C4-2B (cell line): Measurements from ENCODE around the gene CA10.

Source experiments
- ZFX ChIP-seq: fragments of 450-650 bp; IDR thresholded peaks from 2 replicates; pipeline ENCODE4 v1.6.1; 2017
- TF ChIP-seq, protein P1 (sequence below): fragments of 450-650 bp; conservative IDR thresholded peaks from 2 replicates; pipeline ENCODE4 v1.5.1; 2017; ENCODE audit warnings: mild to moderate bottlenecking

DNA sequence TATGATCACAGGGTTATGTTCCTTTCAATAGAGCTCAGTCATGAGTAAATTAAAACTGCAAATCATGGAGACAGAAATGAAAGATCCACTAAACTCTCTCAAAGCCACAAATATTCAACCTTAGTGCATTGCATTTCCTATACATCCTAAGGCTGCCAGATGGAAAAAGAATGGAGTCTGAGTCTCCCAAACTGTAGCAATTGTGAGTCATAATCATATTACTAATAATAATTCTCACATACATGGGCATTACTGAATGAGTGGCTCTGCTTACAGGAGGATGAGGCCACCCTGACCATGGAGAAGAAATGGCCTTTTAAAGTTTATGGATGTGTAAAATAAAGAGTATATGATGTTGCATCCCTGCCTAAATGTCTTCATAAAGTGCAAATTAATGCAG is 3.2 kb downstream of the CA10 start:
- TF ChIP-seq, protein P1, sequence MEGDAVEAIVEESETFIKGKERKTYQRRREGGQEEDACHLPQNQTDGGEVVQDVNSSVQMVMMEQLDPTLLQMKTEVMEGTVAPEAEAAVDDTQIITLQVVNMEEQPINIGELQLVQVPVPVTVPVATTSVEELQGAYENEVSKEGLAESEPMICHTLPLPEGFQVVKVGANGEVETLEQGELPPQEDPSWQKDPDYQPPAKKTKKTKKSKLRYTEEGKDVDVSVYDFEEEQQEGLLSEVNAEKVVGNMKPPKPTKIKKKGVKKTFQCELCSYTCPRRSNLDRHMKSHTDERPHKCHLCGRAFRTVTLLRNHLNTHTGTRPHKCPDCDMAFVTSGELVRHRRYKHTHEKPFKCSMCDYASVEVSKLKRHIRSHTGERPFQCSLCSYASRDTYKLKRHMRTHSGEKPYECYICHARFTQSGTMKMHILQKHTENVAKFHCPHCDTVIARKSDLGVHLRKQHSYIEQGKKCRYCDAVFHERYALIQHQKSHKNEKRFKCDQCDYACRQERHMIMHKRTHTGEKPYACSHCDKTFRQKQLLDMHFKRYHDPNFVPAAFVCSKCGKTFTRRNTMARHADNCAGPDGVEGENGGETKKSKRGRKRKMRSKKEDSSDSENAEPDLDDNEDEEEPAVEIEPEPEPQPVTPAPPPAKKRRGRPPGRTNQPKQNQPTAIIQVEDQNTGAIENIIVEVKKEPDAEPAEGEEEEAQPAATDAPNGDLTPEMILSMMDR, result no peak
- TF ChIP-seq ZFX, result no peak
